Esophagus muscularis mucosa (tissue), 4 donors: ENCODE results near the gene RRAD. TPM values are rescaled to one million over a fixed set of nuclear protein-coding genes. Genes with fewer than 3 reads are reported as not detected.

Experiments used
- DNase-seq: peaks from one replicate; pipeline ENCODE4 v3.0.0-alpha.2; 2017; ENCODE audit errors: extremely low spot score
- H3K27ac ChIP-seq, 4 donors: fragments of 200-600 bp; sonication (generic); replicated peaks in 1 of 4; 1 replicate in 3 of 4; 2 replicates in 1 of 4; pipeline ENCODE4 v1.5.1; 2016 to 2019; ENCODE audit warnings: mild to moderate bottlenecking in 1 of 4
- H3K27me3 ChIP-seq, 4 donors: fragments of 200-600 bp; sonication (generic); one replicate each; pipeline versions ENCODE4 v1.5.1 to v1.6.0; 2016 to 2019
- H3K36me3 ChIP-seq, 4 donors: fragments of 200-600 bp; sonication (generic); one replicate each; pipeline ENCODE4 v1.5.1; 2016 to 2019
- H3K4me1 ChIP-seq, 4 donors: fragments of 200-600 bp; sonication (generic); one replicate each; pipeline ENCODE4 v1.5.1; 2016 to 2019
- H3K4me3 ChIP-seq, 4 donors: fragments of 200-600 bp; sonication (generic); 1 replicate in 2 of 4; 2 replicates in 2 of 4; pipeline ENCODE4 v1.5.1; 2016 to 2019; ENCODE audit warnings: mild to moderate bottlenecking in 4 of 4, moderate library complexity in 1 of 4
- H3K9me3 ChIP-seq, 4 donors: fragments of 200-600 bp; sonication (generic); 1 replicate in 3 of 4; 2 replicates in 1 of 4; pipeline ENCODE4 v1.5.1; 2016 to 2019
- CTCF ChIP-seq, 3 experiments: fragments of 200-600 bp in 2 of 3; fragments of 450-650 bp in 1 of 3; sonication (generic) in 2 of 3; IDR thresholded peaks; one replicate each; pipeline ENCODE4 v1.5.1; 2017 to 2019; ENCODE audit warnings: antibody characterized with exemption in 3 of 3, mild to moderate bottlenecking in 2 of 3, moderate library complexity in 1 of 3
- EP300 ChIP-seq: sonication (generic); formaldehyde crosslinking; IDR thresholded peaks from one replicate; pipeline ENCODE4 v1.6.1; 2017; ENCODE audit warnings: antibody characterized with exemption
- POLR2A ChIP-seq: fragments of 450-650 bp; IDR thresholded peaks from one replicate; pipeline ENCODE4 v1.6.1; 2017; ENCODE audit warnings: antibody characterized with exemption, moderate library complexity, mild to moderate bottlenecking, low read depth
- POLR2AphosphoS5 ChIP-seq, 2 donors: sonication (generic); formaldehyde crosslinking; IDR thresholded peaks; one replicate each; pipeline ENCODE4 v1.6.1; 2017; ENCODE audit warnings: antibody characterized with exemption in 2 of 2
- WGBS: methylation state at CpG from one replicate; pipeline ENCODE4 v1.1.5; 2018; 5-methylcytosine and 5-hydroxymethylcytosine counted together
- intact Hi-C: fragments of 100-400 bp; cut with DNase I; formaldehyde crosslinking; loops from one replicate; pipeline ENCODE4 v1.15.1; 2023
- total RNA-seq, 4 donors: library from RNA; depleted of rRNA; stranded (reverse); fragments of >200 nt; gene quantifications; one replicate each; pipeline versions ENCODE4 v1.1.0 to v1.2.1, GENCODE V29; 2016

The RRAD gene
- total RNA-seq, 4 donors from 2014 or later, result 36.4 to 64.9 (median 55.4) TPM

- Histone ChIP-seq H3K4me1 (peaks cover 49 to 76% (median 73%) of the 10 kb centered on the region in 4 donors), H3K4me3 (no peak overlapping the region), H3K27me3 (peaks cover 0 to 3% (median 0%) of the 10 kb centered on the region in 4 donors), H3K9me3 (no peaks in the 10 kb centered on the region), H3K36me3 (peaks cover 11 to 26% (median 13%) of the 10 kb centered on the region in 4 donors), H3K27ac (peak overlapping the region; percentile 92 to 95 (median 93))
- intact Hi-C loops, result no loop called here
- no peak for DNase-seq
- WGBS, result 66% methylated on average over 8 of the region's 9 CpGs
- TF ChIP-seq CTCF (IDR thresholded peaks at IDR 0.05) (no peak), POLR2A (peak; percentile 22), POLR2AphosphoS5 (IDR thresholded peaks at IDR 0.05) (peak in 1 of 2 donors; percentile 46), EP300 (no peak)
These were observed 4.2 kb downstream of the RRAD start for GRCh38 chr16:66920924-66921680.

- WGBS, result 33% methylated on average over 2 of the region's 2 CpGs
- TF ChIP-seq POLR2A, result no peak
- no peak for TF ChIP-seq EP300
- TF ChIP-seq POLR2AphosphoS5 (IDR thresholded peaks at IDR 0.05), result no peak
- TF ChIP-seq CTCF (IDR thresholded peaks at IDR 0.05), result no peak
- intact Hi-C loops, result no loop called here
These were observed 5.1 kb downstream of the RRAD start for GRCh38 chr16:66920299-66920590.

GRCh38 chr16:66919569-66920298 lies 5.6 kb downstream of the RRAD start:
- Histone ChIP-seq H3K27ac (peak overlapping the region in 3 of 4 donors; percentile 92 to 95 (median 94)), H3K36me3 (peaks cover 11 to 26% (median 13%) of the 10 kb centered on the region in 4 donors), H3K4me1 (peaks cover 39 to 63% (median 59%) of the 10 kb centered on the region in 4 donors), H3K9me3 (no peaks in the 10 kb centered on the region), H3K4me3 (no peak overlapping the region), H3K27me3 (peaks cover 0 to 3% (median 0%) of the 10 kb centered on the region in 4 donors)
- TF ChIP-seq EP300, result no peak
- no peak for TF ChIP-seq POLR2AphosphoS5 (IDR thresholded peaks at IDR 0.05)
- TF ChIP-seq POLR2A, result no peak
- TF ChIP-seq CTCF (IDR thresholded peaks at IDR 0.05), result no peak
- DNase-seq, result no peak
- intact Hi-C loops, result no loop called here
- WGBS, result 71% methylated on average over 3 of the region's 5 CpGs

More at GRCh38 chr16:66920299-66920590, 5.1 kb downstream of the RRAD start:
- Histone ChIP-seq H3K4me1 (peaks cover 42 to 68% (median 64%) of the 10 kb centered on the region in 4 donors), H3K27ac (peak overlapping the region; percentile 92 to 95 (median 93)), H3K4me3 (no peak overlapping the region), H3K36me3 (peaks cover 11 to 26% (median 13%) of the 10 kb centered on the region in 4 donors), H3K27me3 (peaks cover 0 to 3% (median 0%) of the 10 kb centered on the region in 4 donors), H3K9me3 (no peaks in the 10 kb centered on the region)
- DNase-seq, result no peak

GRCh38 chr16:66918803-66919568 lies 6.3 kb downstream of the RRAD start, which contains the start of gene CDH16:
TSS of gene CDH16 (minus strand) at chr16:66918885. CDS start at chr16:66918065, 820 bp downstream.
- intact Hi-C loops, result no loop called here
- peak within 1 kb of the TSS in 3 of 4 donors; percentile 92 to 95 (median 94) for H3K27ac ChIP-seq
- no peak within 1 kb of the TSS for H3K4me3 ChIP-seq
- TF ChIP-seq CTCF (IDR thresholded peaks at IDR 0.05) (no peak), POLR2A (no peak), POLR2AphosphoS5 (IDR thresholded peaks at IDR 0.05) (no peak), EP300 (no peak)
- 69% methylated on average over 6 of the region's 7 CpGs for WGBS
- H3K36me3 ChIP-seq, result peaks cover 11 to 21% (median 13%) of the 10 kb centered on the region in 4 donors
- peaks cover 0 to 2% (median 0%) of the 10 kb centered on the region in 4 donors for H3K27me3 ChIP-seq
- H3K9me3 ChIP-seq, result no peaks in the 10 kb centered on the region
- DNase-seq, result no peak
- peaks cover 39 to 55% (median 52%) of the 10 kb centered on the region in 4 donors for H3K4me1 ChIP-seq
